Activated CD4-positive, alpha-beta T cell treated with anti-CD3 and anti-CD28 coated beads, Interleukin-2, amount 10 ng/mL, durations not matched to agents 7 days and 5 days (primary cell): Measurements from ENCODE around the gene RELB. TPM values are rescaled to one million over a fixed set of nuclear protein-coding genes. Genes with fewer than 3 reads are reported as not detected.
A peak's percentile ranks its signal among the peaks of the same experiment; 100 is the strongest.
"Not testable (repeated sequence)": the region's sequence is repeated elsewhere in the genome, so short reads cannot be mapped to it uniquely, and the experiment has no call there.

ENCODE experiments used
- CTCF ChIA-PET: fragments of 350-600 bp; sonication (Branson Sonifier 250); formaldehyde crosslinking; loops from one replicate; lab custom pipeline; 2021; ENCODE audit warnings: antibody characterized with exemption; lab: Charles Lee
- POLR2A ChIA-PET: fragments of 350-600 bp; sonication (Branson Sonifier 250); formaldehyde crosslinking; loops from one replicate; lab custom pipeline; 2021; ENCODE audit warnings: antibody characterized with exemption; lab: Charles Lee
- DNase-seq: peaks from one replicate; pipeline ENCODE4 v3.0.0-alpha.2; 2020
- H3K27ac Mint-ChIP-seq: one replicate; pipeline ENCODE4 v1.8.0; 2021; ENCODE audit warnings: mild to moderate bottlenecking, moderate library complexity, mixed read lengths
- H3K27me3 Mint-ChIP-seq: one replicate; pipeline ENCODE4 v1.8.0; 2021; ENCODE audit warnings: mixed read lengths
- H3K36me3 Mint-ChIP-seq: one replicate; pipeline ENCODE4 v1.8.0; 2021; ENCODE audit warnings: low read depth, mixed read lengths
- H3K4me1 Mint-ChIP-seq: one replicate; pipeline ENCODE4 v1.8.0; 2021; ENCODE audit warnings: mixed read lengths
- H3K4me3 Mint-ChIP-seq: one replicate; pipeline ENCODE4 v1.8.0; 2021; ENCODE audit warnings: mild to moderate bottlenecking, moderate library complexity, mixed read lengths
- H3K9me3 Mint-ChIP-seq: one replicate; pipeline ENCODE4 v1.8.0; 2021; ENCODE audit warnings: mixed read lengths
- total RNA-seq, 2 experiments: library from RNA; stranded (reverse); gene quantifications; one replicate each; pipeline ENCODE4 v1.2.3, GENCODE V29; 2021

Gene RELB
- total RNA-seq, 2 experiments from 2014 or later, result 16.8 to 20.0 TPM

- CTCF ChIA-PET, result no interaction called here
- Mint-ChIP-seq H3K36me3 (peaks cover 7% of the 10 kb centered on the region), H3K4me3 (no peak overlapping the region), H3K4me1 (no peaks in the 10 kb centered on the region), H3K9me3 (no peaks in the 10 kb centered on the region), H3K27ac (no peak overlapping the region), H3K27me3 (no peaks in the 10 kb centered on the region)
- DNase-seq, result no peak
- POLR2A ChIA-PET, result no interaction called here
Observed at GRCh38 chr19:44968670-44969069, 32.6 kb upstream of the RELB start.

GRCh38 chr19:44969437-44969836, 31.8 kb upstream of the RELB start:
- POLR2A ChIA-PET, result no interaction called here

DNA sequence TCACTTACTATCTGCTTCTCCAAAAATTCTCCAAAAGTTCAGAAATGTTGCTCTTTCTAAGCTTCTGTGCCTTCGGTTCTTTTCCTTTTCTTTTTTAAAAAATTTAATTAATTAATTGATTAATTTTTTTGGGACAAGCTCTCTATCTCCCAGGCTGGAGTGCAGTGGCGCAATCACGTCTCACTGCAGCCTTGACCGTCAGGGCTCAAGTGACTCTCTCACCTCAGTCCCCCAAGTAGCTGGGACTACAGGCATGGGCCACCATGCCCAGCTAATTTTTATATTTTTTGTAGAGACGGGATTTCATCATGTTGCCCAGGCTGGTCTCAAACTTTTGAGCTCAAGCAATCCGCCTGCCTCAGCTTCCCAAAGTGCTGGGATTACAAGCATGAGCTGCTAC, 29.8 kb upstream of the RELB start:
- H3K27me3 Mint-ChIP-seq, DNase-seq, H3K27ac Mint-ChIP-seq, POLR2A ChIA-PET, H3K4me3 Mint-ChIP-seq, H3K36me3 Mint-ChIP-seq, H3K9me3 Mint-ChIP-seq, H3K4me1 Mint-ChIP-seq: not testable (repeated sequence)
- CTCF ChIA-PET, result interaction anchor here (0.7 to 2.1 kb wide), 2 partner anchors 14 to 366 kb away, joined by 3 to 4 read pairs; no protein-coding TSS in a partner anchor

More at GRCh38 chr19:44969437-44969836, 31.8 kb upstream of the RELB start:
- Mint-ChIP-seq H3K27ac (no peak overlapping the region), H3K4me1 (no peaks in the 10 kb centered on the region), H3K4me3 (no peak overlapping the region), H3K36me3 (peaks cover 8% of the 10 kb centered on the region), H3K9me3 (no peaks in the 10 kb centered on the region), H3K27me3 (no peaks in the 10 kb centered on the region)
- DNase-seq, result no peak
- CTCF ChIA-PET, result interaction anchor here (0.7 to 0.9 kb wide), 2 partner anchors 11 to 17 kb away, joined by 3 read pairs; no protein-coding TSS in a partner anchor

GRCh38 chr19:44972802-44973201, 28.5 kb upstream of the RELB start:
- no peak overlapping the region for H3K4me3 Mint-ChIP-seq
- H3K27me3 Mint-ChIP-seq, result no peaks in the 10 kb centered on the region
- H3K9me3 Mint-ChIP-seq, result no peaks in the 10 kb centered on the region
- H3K27ac Mint-ChIP-seq, result no peak overlapping the region
- peaks cover 11% of the 10 kb centered on the region for H3K36me3 Mint-ChIP-seq
- DNase-seq, result no peak
- H3K4me1 Mint-ChIP-seq, result no peaks in the 10 kb centered on the region
- POLR2A ChIA-PET, result no interaction called here
- CTCF ChIA-PET, result interaction anchor here (0.7 to 2.1 kb wide), 2 partner anchors 15 to 71 kb away, joined by 4 read pairs; no protein-coding TSS in a partner anchor

GRCh38 chr19:44973982-44974735, 27.1 kb upstream of the RELB start:
- ChIA-PET CTCF (interaction anchor here (0.7 to 1.2 kb wide), 3 partner anchors 10 to 1201 kb away, joined by 3 read pairs; no protein-coding TSS in a partner anchor), POLR2A (interaction anchor here (0.6 kb wide), 1 partner anchor 18 kb away, joined by 3 read pairs; no protein-coding TSS in a partner anchor)
- Mint-ChIP-seq H3K27ac (no peak overlapping the region), H3K9me3 (no peaks in the 10 kb centered on the region), H3K27me3 (no peaks in the 10 kb centered on the region), H3K4me1 (no peaks in the 10 kb centered on the region), H3K4me3 (no peak overlapping the region), H3K36me3 (peaks cover 11% of the 10 kb centered on the region)
- DNase-seq, result no peak

DNA sequence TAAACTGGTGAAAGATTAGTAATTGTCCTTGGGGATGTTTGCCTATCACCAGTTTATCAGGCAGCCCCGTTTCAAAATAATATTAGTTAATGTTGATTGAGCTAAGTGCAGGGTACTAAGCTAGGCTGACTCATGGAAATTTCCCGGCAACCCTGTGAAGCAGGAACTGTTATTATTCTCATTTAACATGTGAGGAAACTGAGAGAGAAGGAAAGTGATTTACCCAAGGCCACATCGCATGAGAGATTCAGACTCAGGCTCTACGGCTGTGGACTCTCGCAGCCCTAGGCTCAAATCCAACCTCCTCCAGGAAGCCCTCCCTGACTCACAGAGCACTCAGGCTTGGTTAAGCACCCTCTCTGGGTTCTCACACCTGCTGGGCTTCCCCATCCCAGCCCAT, 26.4 kb upstream of the RELB start:
- Mint-ChIP-seq H3K4me3 (no peak overlapping the region), H3K27ac (no peak overlapping the region), H3K4me1 (no peaks in the 10 kb centered on the region), H3K9me3 (no peaks in the 10 kb centered on the region), H3K27me3 (no peaks in the 10 kb centered on the region), H3K36me3 (peaks cover 11% of the 10 kb centered on the region)
- DNase-seq, result no peak
- ChIA-PET POLR2A (no interaction called here), CTCF (interaction anchor here (0.7 to 1.6 kb wide), 3 partner anchors 10 to 20 kb away, joined by 3 to 6 read pairs (median 3); no protein-coding TSS in a partner anchor)

DNA sequence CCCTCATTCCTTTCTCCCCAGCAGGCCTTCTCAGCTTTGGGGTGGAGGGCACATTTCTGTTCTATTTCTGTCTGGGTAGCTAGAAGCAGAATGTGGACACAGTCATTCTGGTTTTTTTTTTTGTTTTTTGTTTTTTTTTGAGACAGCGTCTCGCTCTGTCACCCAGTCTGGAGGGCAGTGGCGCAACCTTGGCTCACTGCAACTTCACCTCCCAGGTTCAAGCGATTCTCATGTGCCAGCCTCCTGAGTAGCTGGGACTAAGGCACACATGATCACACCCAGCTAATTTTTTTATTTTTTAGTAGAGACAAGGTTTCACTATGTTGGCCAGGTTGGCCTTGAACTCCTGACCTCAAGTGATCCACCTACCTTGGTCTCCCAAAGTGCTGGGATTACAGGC, 25.8 kb upstream of the RELB start:
- H3K4me3 Mint-ChIP-seq, result no peak overlapping the region
- H3K9me3 Mint-ChIP-seq, result no peaks in the 10 kb centered on the region
- no peaks in the 10 kb centered on the region for H3K27me3 Mint-ChIP-seq
- peak overlapping the region; percentile 50 for H3K27ac Mint-ChIP-seq
- DNase-seq, result no peak
- peaks cover 13% of the 10 kb centered on the region for H3K36me3 Mint-ChIP-seq
- POLR2A ChIA-PET, result interaction anchor here (0.6 kb wide), 1 partner anchor 367 kb away, joined by 3 read pairs; no protein-coding TSS in a partner anchor
- CTCF ChIA-PET, result interaction anchor here (0.7 to 1.6 kb wide), 4 partner anchors 10 to 21 kb away, joined by 3 to 6 read pairs (median 4); no protein-coding TSS in a partner anchor
- H3K4me1 Mint-ChIP-seq, result no peaks in the 10 kb centered on the region

- CTCF ChIA-PET, result interaction anchor here (1.5 kb wide), 1 partner anchor 11 kb away, joined by 3 read pairs; no protein-coding TSS in a partner anchor
- H3K36me3 Mint-ChIP-seq, result peaks cover 9% of the 10 kb centered on the region
- no peaks in the 10 kb centered on the region for H3K9me3 Mint-ChIP-seq
- no peak for DNase-seq
- POLR2A ChIA-PET, result no interaction called here
- H3K4me1 Mint-ChIP-seq, result no peaks in the 10 kb centered on the region
- H3K27me3 Mint-ChIP-seq, result no peaks in the 10 kb centered on the region
- no peak overlapping the region for H3K27ac Mint-ChIP-seq
- no peak overlapping the region for H3K4me3 Mint-ChIP-seq
Observed at GRCh38 chr19:44984005-44984404, 17.3 kb upstream of the RELB start.

- ChIA-PET POLR2A (no interaction called here), CTCF (interaction anchor here (0.7 to 1.5 kb wide), 4 partner anchors 10 to 262 kb away, joined by 3 to 6 read pairs (median 4); no protein-coding TSS in a partner anchor)
- no peak overlapping the region for H3K4me3 Mint-ChIP-seq
- no peak overlapping the region for H3K27ac Mint-ChIP-seq
- H3K27me3 Mint-ChIP-seq, result no peaks in the 10 kb centered on the region
- no peak for DNase-seq
- peaks cover 9% of the 10 kb centered on the region for H3K36me3 Mint-ChIP-seq
- H3K4me1 Mint-ChIP-seq, result no peaks in the 10 kb centered on the region
- H3K9me3 Mint-ChIP-seq, result no peaks in the 10 kb centered on the region
Observed at GRCh38 chr19:44985445-44985844, 15.8 kb upstream of the RELB start.

- Mint-ChIP-seq H3K9me3 (no peaks in the 10 kb centered on the region), H3K27me3 (no peaks in the 10 kb centered on the region), H3K36me3 (peaks cover 9% of the 10 kb centered on the region), H3K4me1 (no peaks in the 10 kb centered on the region), H3K4me3 (no peak overlapping the region), H3K27ac (no peak overlapping the region)
- CTCF ChIA-PET, result interaction anchor here (0.5 to 1.5 kb wide), 3 partner anchors 17 to 263 kb away, joined by 3 read pairs; no protein-coding TSS in a partner anchor
- no peak for DNase-seq
- POLR2A ChIA-PET, result no interaction called here
Observed at GRCh38 chr19:44986389-44986788, 14.9 kb upstream of the RELB start.

DNA sequence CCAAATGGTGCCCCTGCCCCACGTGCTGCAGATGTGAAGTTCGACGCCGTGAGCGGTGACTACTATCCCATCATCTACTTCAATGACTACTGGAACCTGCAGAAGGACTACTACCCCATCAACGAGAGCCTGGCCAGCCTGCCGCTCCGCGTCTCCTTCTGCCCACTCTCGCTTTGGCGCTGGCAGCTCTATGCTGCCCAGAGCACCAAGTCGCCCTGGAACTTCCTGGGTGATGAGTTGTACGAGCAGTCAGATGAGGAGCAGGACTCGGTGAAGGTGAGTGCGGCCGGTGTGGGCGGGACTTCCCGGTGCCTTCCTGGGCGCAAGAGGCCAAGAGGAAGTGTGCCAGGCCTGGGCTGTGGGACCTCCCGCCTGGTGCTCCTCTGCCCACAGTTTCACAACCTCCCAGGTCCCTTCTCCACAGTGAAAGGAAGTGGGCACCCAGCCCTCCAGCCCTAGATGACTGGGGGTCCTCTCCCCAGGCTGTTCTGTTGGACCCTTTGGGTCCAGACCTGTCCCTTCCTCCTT, 14.1 kb upstream of the RELB start:
- POLR2A ChIA-PET, result no interaction called here
- Mint-ChIP-seq H3K27ac (peak overlapping the region; percentile 36), H3K27me3 (no peaks in the 10 kb centered on the region), H3K9me3 (no peaks in the 10 kb centered on the region), H3K4me1 (no peaks in the 10 kb centered on the region), H3K36me3 (peaks cover 9% of the 10 kb centered on the region), H3K4me3 (no peak overlapping the region)
- CTCF ChIA-PET, result interaction anchor here (0.7 kb wide), 1 partner anchor 72 kb away, joined by 5 read pairs; no protein-coding TSS in a partner anchor
- no peak for DNase-seq

- Mint-ChIP-seq H3K36me3 (peaks cover 11% of the 10 kb centered on the region), H3K27ac (no peak overlapping the region), H3K4me3 (no peak overlapping the region), H3K27me3 (no peaks in the 10 kb centered on the region), H3K4me1 (no peaks in the 10 kb centered on the region), H3K9me3 (no peaks in the 10 kb centered on the region)
- CTCF ChIA-PET, result interaction anchor here (0.9 to 1.9 kb wide), 5 partner anchors 11 to 104 kb away, joined by 3 to 10 read pairs (median 4); partner anchors contain the start of genes GEMIN7 and PPP1R37
- POLR2A ChIA-PET, result no interaction called here
- DNase-seq, result no peak
Observed at GRCh38 chr19:44988273-44988672, 13.0 kb upstream of the RELB start.
